SH-SY5Y (cell line): ENCODE measurements around the gene DYDC2.

Source experiments
- GATA2 ChIP-seq: IDR thresholded peaks from 2 replicates; pipeline ENCODE4 v1.6.1; 2011; ENCODE audit warnings: mild to moderate bottlenecking, low read depth, low read length
- GATA3 ChIP-seq: IDR thresholded peaks from 2 replicates; pipeline ENCODE4 v1.6.1; 2011; ENCODE audit warnings: low read depth, mild to moderate bottlenecking, low read length, moderate library complexity

- no peak for TF ChIP-seq GATA2
- no peak for TF ChIP-seq GATA3
Observed at GRCh38 chr10:80344912-80345311, 11.7 kb upstream of the DYDC2 start.
